GM12875 (cell line): ENCODE results near the gene STEAP2.
"Not testable (repeated sequence)": the region's sequence is repeated elsewhere in the genome, so short reads cannot be mapped to it uniquely, and the experiment has no call there.

Experiments
- H3K4me3 ChIP-seq: one replicate; pipeline ENCODE4 v1.5.1; 2011; ENCODE audit warnings: low read depth, low read length, control low read depth
- CTCF ChIP-seq: IDR thresholded peaks from 2 replicates; pipeline ENCODE4 v1.5.1; 2011; ENCODE audit warnings: low read depth, mild to moderate bottlenecking, control low read depth, inconsistent platforms, low read length, moderate library complexity, borderline replicate concordance; ENCODE audit not compliant: insufficient read depth

Gene STEAP2

GRCh38 chr7:90251304-90251635, 39.7 kb downstream of the STEAP2 start:
- no peak overlapping the region for H3K4me3 ChIP-seq
- TF ChIP-seq CTCF, result no peak

- not testable (repeated sequence) for H3K4me3 ChIP-seq
Measured at GRCh38 chr7:90256011-90256410, 44.5 kb downstream of the STEAP2 start.

- no peak overlapping the region for H3K4me3 ChIP-seq
- TF ChIP-seq CTCF, result no peak
Measured at GRCh38 chr7:90256778-90257177, 45.2 kb downstream of the STEAP2 start.

- no peak overlapping the region for H3K4me3 ChIP-seq
- TF ChIP-seq CTCF, result no peak
Measured at GRCh38 chr7:90261441-90261840, 49.9 kb downstream of the STEAP2 start.

- TF ChIP-seq CTCF, result no peak
- no peak overlapping the region for H3K4me3 ChIP-seq
Measured at GRCh38 chr7:90262438-90262837, 50.9 kb downstream of the STEAP2 start.

- TF ChIP-seq CTCF, result no peak
- no peak overlapping the region for H3K4me3 ChIP-seq
Measured at GRCh38 chr7:90266808-90267207, 55.3 kb downstream of the STEAP2 start.

- H3K4me3 ChIP-seq, result no peak overlapping the region
- no peak for TF ChIP-seq CTCF
Measured at GRCh38 chr7:90267263-90267858, 55.8 kb downstream of the STEAP2 start.

- no peak overlapping the region for H3K4me3 ChIP-seq
- TF ChIP-seq CTCF, result no peak
Measured at GRCh38 chr7:90269163-90269562, 57.6 kb downstream of the STEAP2 start.
